DOHH2 (cell line): ENCODE results near the gene LRRC73.

Source experiments
- CTCF ChIP-seq: fragments of 200-600 bp; sonication (generic); IDR thresholded peaks from one replicate; pipeline ENCODE4 v1.5.1; 2014; ENCODE audit warnings: antibody characterized with exemption, mild to moderate bottlenecking, low read depth, low read length; ENCODE audit not compliant: poor library complexity, severe bottlenecking
- EZH2phosphoT487 ChIP-seq: fragments of 200-600 bp; sonication (generic); IDR thresholded peaks from 2 replicates; pipeline ENCODE4 v1.6.1; 2017; ENCODE audit warnings: borderline replicate concordance, mild to moderate bottlenecking, antibody characterized with exemption, low read length, moderate library complexity, mixed read lengths

GRCh38 chr6:43497689-43498088, 12.5 kb downstream of the LRRC73 start:
- TF ChIP-seq CTCF (no peak), EZH2phosphoT487 (no peak)
